NB4 (cell line): Measurements from ENCODE around the gene RDX.

ENCODE experiments used
- MYC ChIP-seq: IDR thresholded peaks from 2 replicates; pipeline ENCODE4 v1.6.1; 2011; ENCODE audit warnings: low read depth, low read length
- POLR2A ChIP-seq: IDR thresholded peaks from 2 replicates; pipeline ENCODE4 v1.6.1; 2011; ENCODE audit warnings: mild to moderate bottlenecking; ENCODE audit not compliant: insufficient read length; ENCODE audit errors: extremely low read depth
- TF ChIP-seq, protein P1 (sequence below): IDR thresholded peaks from one replicate; pipeline ENCODE4 v1.5.1; 2012; ENCODE audit warnings: low read depth, low read length
- TF ChIP-seq, protein P2 (sequence below): IDR thresholded peaks from 2 replicates; pipeline ENCODE4 v1.6.1; 2011; ENCODE audit warnings: low read depth, low read length

DNA sequence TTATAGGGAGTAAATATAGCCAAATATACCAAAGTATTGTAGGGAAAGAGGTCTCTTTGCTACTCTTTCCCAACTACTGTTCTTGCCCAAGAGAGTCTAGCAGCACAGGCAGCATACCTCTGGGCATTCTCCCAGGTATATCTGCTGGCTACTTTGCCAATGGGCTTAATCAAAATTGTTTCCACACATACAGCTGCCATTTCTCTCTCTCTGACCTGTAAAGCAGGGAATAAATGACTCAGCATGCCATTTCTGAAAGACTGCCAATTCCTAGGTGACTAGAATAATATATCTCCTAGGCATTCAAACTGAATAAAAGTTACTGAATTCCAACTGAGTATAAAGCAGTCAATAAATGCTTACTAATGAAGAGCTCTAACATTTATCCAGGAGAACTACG, 44.6 kb downstream of the RDX start:
- TF ChIP-seq, protein P1, sequence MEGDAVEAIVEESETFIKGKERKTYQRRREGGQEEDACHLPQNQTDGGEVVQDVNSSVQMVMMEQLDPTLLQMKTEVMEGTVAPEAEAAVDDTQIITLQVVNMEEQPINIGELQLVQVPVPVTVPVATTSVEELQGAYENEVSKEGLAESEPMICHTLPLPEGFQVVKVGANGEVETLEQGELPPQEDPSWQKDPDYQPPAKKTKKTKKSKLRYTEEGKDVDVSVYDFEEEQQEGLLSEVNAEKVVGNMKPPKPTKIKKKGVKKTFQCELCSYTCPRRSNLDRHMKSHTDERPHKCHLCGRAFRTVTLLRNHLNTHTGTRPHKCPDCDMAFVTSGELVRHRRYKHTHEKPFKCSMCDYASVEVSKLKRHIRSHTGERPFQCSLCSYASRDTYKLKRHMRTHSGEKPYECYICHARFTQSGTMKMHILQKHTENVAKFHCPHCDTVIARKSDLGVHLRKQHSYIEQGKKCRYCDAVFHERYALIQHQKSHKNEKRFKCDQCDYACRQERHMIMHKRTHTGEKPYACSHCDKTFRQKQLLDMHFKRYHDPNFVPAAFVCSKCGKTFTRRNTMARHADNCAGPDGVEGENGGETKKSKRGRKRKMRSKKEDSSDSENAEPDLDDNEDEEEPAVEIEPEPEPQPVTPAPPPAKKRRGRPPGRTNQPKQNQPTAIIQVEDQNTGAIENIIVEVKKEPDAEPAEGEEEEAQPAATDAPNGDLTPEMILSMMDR, result no peak
- TF ChIP-seq POLR2A (no peak), MYC (no peak)
- TF ChIP-seq, protein P2, sequence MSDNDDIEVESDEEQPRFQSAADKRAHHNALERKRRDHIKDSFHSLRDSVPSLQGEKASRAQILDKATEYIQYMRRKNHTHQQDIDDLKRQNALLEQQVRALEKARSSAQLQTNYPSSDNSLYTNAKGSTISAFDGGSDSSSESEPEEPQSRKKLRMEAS, result no peak
